ENCODE measurements around the gene FLT4.

The FLT4 gene

GRCh38 chr5:180593446-180594206 lies 55.8 kb downstream of the FLT4 start:
- TF ChIP-seq, protein P1, sequence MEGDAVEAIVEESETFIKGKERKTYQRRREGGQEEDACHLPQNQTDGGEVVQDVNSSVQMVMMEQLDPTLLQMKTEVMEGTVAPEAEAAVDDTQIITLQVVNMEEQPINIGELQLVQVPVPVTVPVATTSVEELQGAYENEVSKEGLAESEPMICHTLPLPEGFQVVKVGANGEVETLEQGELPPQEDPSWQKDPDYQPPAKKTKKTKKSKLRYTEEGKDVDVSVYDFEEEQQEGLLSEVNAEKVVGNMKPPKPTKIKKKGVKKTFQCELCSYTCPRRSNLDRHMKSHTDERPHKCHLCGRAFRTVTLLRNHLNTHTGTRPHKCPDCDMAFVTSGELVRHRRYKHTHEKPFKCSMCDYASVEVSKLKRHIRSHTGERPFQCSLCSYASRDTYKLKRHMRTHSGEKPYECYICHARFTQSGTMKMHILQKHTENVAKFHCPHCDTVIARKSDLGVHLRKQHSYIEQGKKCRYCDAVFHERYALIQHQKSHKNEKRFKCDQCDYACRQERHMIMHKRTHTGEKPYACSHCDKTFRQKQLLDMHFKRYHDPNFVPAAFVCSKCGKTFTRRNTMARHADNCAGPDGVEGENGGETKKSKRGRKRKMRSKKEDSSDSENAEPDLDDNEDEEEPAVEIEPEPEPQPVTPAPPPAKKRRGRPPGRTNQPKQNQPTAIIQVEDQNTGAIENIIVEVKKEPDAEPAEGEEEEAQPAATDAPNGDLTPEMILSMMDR (IDR thresholded peaks at IDR 0.05; ENCODE audit: low read length) = no peak
- no peak for TF ChIP-seq EZH2 (IDR thresholded peaks at IDR 0.05; ENCODE audit: borderline replicate concordance, low read length)
- H3K9me2 ChIP-seq (ENCODE audit: low read depth, low read length) = no peaks in the 10 kb centered on the region
- no peak overlapping the region for H3K27ac ChIP-seq (ENCODE audit: low read depth, low read length, poor library complexity, severe bottlenecking)
- no peak overlapping the region for H3K4me3 ChIP-seq (ENCODE audit: low read depth, low read length, poor library complexity, severe bottlenecking)
- H3K4me1 ChIP-seq (ENCODE audit: insufficient read depth, low read length, severe bottlenecking) = no peaks in the 10 kb centered on the region
- H3K9ac ChIP-seq (ENCODE audit: low read length) = no peak overlapping the region
- no peak overlapping the region for H3K4me2 ChIP-seq (ENCODE audit: low read length)
- no peak overlapping the region for H2AFZ ChIP-seq (ENCODE audit: low read length)
- H3F3A ChIP-seq (ENCODE audit: insufficient read depth, low read length) = no peaks in the 10 kb centered on the region
- H3K79me2 ChIP-seq (ENCODE audit: insufficient read depth, low read length) = no peaks in the 10 kb centered on the region
- no peaks in the 10 kb centered on the region for H3K9me3 ChIP-seq (ENCODE audit: low read length)
- H3K36me3 ChIP-seq (ENCODE audit: insufficient read depth, low read length) = no peaks in the 10 kb centered on the region
- H4K20me1 ChIP-seq (ENCODE audit: insufficient read depth, low read length) = no peaks in the 10 kb centered on the region
- H3K27me3 ChIP-seq (ENCODE audit: insufficient read depth, low read length) = peaks cover 5% of the 10 kb centered on the region; the same call in 1 of the 2 replicates

- H3K4me2 ChIP-seq (ENCODE audit: low read length) = no peak overlapping the region
- H2AFZ ChIP-seq (ENCODE audit: low read length) = no peak overlapping the region
- H3K27me3 ChIP-seq (ENCODE audit: insufficient read depth, low read length) = peaks cover 5% of the 10 kb centered on the region; the same call in 1 of the 2 replicates
- H3K9me2 ChIP-seq (ENCODE audit: low read depth, low read length) = no peaks in the 10 kb centered on the region
- no peaks in the 10 kb centered on the region for H3K9me3 ChIP-seq (ENCODE audit: low read length)
- H3K36me3 ChIP-seq (ENCODE audit: insufficient read depth, low read length) = no peaks in the 10 kb centered on the region
- no peak overlapping the region for H3K9ac ChIP-seq (ENCODE audit: low read length)
- H3K4me1 ChIP-seq (ENCODE audit: insufficient read depth, low read length, severe bottlenecking) = no peaks in the 10 kb centered on the region
- no peaks in the 10 kb centered on the region for H3K79me2 ChIP-seq (ENCODE audit: insufficient read depth, low read length)
- no peak overlapping the region for H3K27ac ChIP-seq (ENCODE audit: low read depth, low read length, poor library complexity, severe bottlenecking)
- no peaks in the 10 kb centered on the region for H4K20me1 ChIP-seq (ENCODE audit: insufficient read depth, low read length)
- no peak for TF ChIP-seq EZH2 (IDR thresholded peaks at IDR 0.05; ENCODE audit: borderline replicate concordance, low read length)
- TF ChIP-seq, protein P1 (IDR thresholded peaks at IDR 0.05; ENCODE audit: low read length) = no peak
- H3F3A ChIP-seq (ENCODE audit: insufficient read depth, low read length) = no peaks in the 10 kb centered on the region
- no peak overlapping the region for H3K4me3 ChIP-seq (ENCODE audit: low read depth, low read length, poor library complexity, severe bottlenecking)
Observed at GRCh38 chr5:180592176-180592575, 57.2 kb downstream of the FLT4 start.

GRCh38 chr5:180591311-180591887 lies 58.0 kb downstream of the FLT4 start, which contains the start of gene SCGB3A1:
TSS of gene SCGB3A1 (minus strand) at chr5:180591499. CDS start at chr5:180591462, 37 bp downstream.
- Histone ChIP-seq H3K9me2 (ENCODE audit: low read depth, low read length) (no peaks in the 10 kb centered on the region), H3K9ac (ENCODE audit: low read length) (no peak within 1 kb of the TSS), H3K4me3 (ENCODE audit: low read depth, low read length, poor library complexity, severe bottlenecking) (no peak within 1 kb of the TSS), H3K27me3 (ENCODE audit: insufficient read depth, low read length) (peaks cover 5% of the 10 kb centered on the region; the same call in 1 of the 2 replicates), H4K20me1 (ENCODE audit: insufficient read depth, low read length) (no peaks in the 10 kb centered on the region), H3F3A (ENCODE audit: insufficient read depth, low read length) (no peaks in the 10 kb centered on the region), H3K4me2 (ENCODE audit: low read length) (no peak within 1 kb of the TSS), H3K36me3 (ENCODE audit: insufficient read depth, low read length) (no peaks in the 10 kb centered on the region), H3K9me3 (ENCODE audit: low read length) (no peaks in the 10 kb centered on the region), H2AFZ (ENCODE audit: low read length) (no peak within 1 kb of the TSS), H3K79me2 (ENCODE audit: insufficient read depth, low read length) (no peaks in the 10 kb centered on the region), H3K27ac (ENCODE audit: low read depth, low read length, poor library complexity, severe bottlenecking) (no peak within 1 kb of the TSS), H3K4me1 (ENCODE audit: insufficient read depth, low read length, severe bottlenecking) (no peaks in the 10 kb centered on the region)
- no peak for TF ChIP-seq EZH2 (IDR thresholded peaks at IDR 0.05; ENCODE audit: borderline replicate concordance, low read length)
- TF ChIP-seq, protein P1 (IDR thresholded peaks at IDR 0.05; ENCODE audit: low read length) = no peak
